Neural cell (in vitro differentiated cells): ENCODE results near the gene FAM174A. TPM values are rescaled to one million over a fixed set of nuclear protein-coding genes. Genes with fewer than 3 reads are reported as not detected.

Experiments
- H2AFZ ChIP-seq: fragments of 200-600, 300-800 bp; sonication (generic), shearing (Covaris generic); 2 replicates; pipeline ENCODE4 v1.6.0; 2014; ENCODE audit warnings: low read depth, mild to moderate bottlenecking, antibody characterized with exemption, low read length, moderate library complexity
- H3F3A ChIP-seq: fragments of 200-600 bp; shearing (Covaris generic); 2 replicates; pipeline ENCODE4 v1.6.1; 2016; ENCODE audit warnings: mild to moderate bottlenecking, moderate library complexity, mixed read lengths, antibody characterized with exemption, low read length; ENCODE audit not compliant: insufficient read depth, poor library complexity, severe bottlenecking
- H3K27ac ChIP-seq: fragments of 200-600, 300-800 bp; sonication (generic), shearing (Covaris generic); 2 replicates; pipeline ENCODE4 v1.5.1; 2014; ENCODE audit warnings: mild to moderate bottlenecking, low read length, moderate library complexity
- H3K27me3 ChIP-seq: fragments of 300-800, 200-600 bp; sonication (generic), shearing (Covaris generic); 2 replicates; pipeline ENCODE4 v1.6.0; 2014; ENCODE audit warnings: mild to moderate bottlenecking, low read depth, low read length, moderate library complexity; ENCODE audit not compliant: insufficient read depth
- H3K36me3 ChIP-seq: fragments of 300-800, 200-600 bp; sonication (generic), shearing (Covaris generic); 2 replicates; pipeline ENCODE4 v1.5.1; 2014; ENCODE audit warnings: mild to moderate bottlenecking, antibody characterized with exemption, low read length, moderate library complexity; ENCODE audit not compliant: insufficient read depth
- H3K4me2 ChIP-seq: fragments of 300-800, 200-600 bp; sonication (generic), shearing (Covaris generic); 2 replicates; pipeline ENCODE4 v1.6.0; 2014; ENCODE audit warnings: mild to moderate bottlenecking, low read length
- H3K4me3 ChIP-seq: fragments of 300-800, 200-600 bp; sonication (generic), shearing (Covaris generic); 2 replicates; pipeline ENCODE4 v1.5.1; 2014; ENCODE audit warnings: mild to moderate bottlenecking, low read length, moderate library complexity
- H3K79me2 ChIP-seq: fragments of 200-600 bp; shearing (Covaris generic); replicated peaks from 2 replicates; pipeline ENCODE4 v1.6.0; 2014; ENCODE audit warnings: mild to moderate bottlenecking, low read length, moderate library complexity; ENCODE audit not compliant: insufficient read depth
- H3K9ac ChIP-seq: fragments of 300-800, 200-600 bp; sonication (generic), shearing (Covaris generic); 2 replicates; pipeline ENCODE4 v1.6.1; 2016; ENCODE audit warnings: mild to moderate bottlenecking, low read length, mixed read lengths
- H3K9me2 ChIP-seq: fragments of 200-600 bp; shearing (Covaris generic); 2 replicates; pipeline ENCODE4 v1.6.1; 2016; ENCODE audit warnings: mild to moderate bottlenecking, low read length, mixed read lengths; ENCODE audit not compliant: insufficient read depth
- H3K9me3 ChIP-seq: fragments of 200-600, 300-800 bp; sonication (generic), shearing (Covaris generic); 2 replicates; pipeline ENCODE4 v1.6.1; 2016; ENCODE audit warnings: mild to moderate bottlenecking, mixed run types, low read length, moderate library complexity, mixed read lengths
- H4K20me1 ChIP-seq: fragments of 200-600 bp; shearing (Covaris generic); 2 replicates; pipeline ENCODE4 v1.6.1; 2016; ENCODE audit warnings: mild to moderate bottlenecking, mixed run types; ENCODE audit not compliant: insufficient read depth
- CTCF ChIP-seq: fragments of 450-650 bp; IDR thresholded peaks from 2 replicates; pipeline ENCODE4 v1.5.1; 2014; ENCODE audit warnings: antibody characterized with exemption, mild to moderate bottlenecking, moderate library complexity; ENCODE audit not compliant: poor library complexity, severe bottlenecking
- EP300 ChIP-seq: fragments of 450-650 bp; conservative IDR thresholded peaks from 2 replicates; pipeline ENCODE4 v1.6.1; 2014; ENCODE audit warnings: antibody characterized with exemption, mild to moderate bottlenecking, moderate library complexity; ENCODE audit not compliant: poor library complexity, severe bottlenecking
- EZH2 ChIP-seq: fragments of 200-600, 300-800 bp; shearing (Covaris generic), sonication (generic); IDR thresholded peaks from 2 replicates; pipeline ENCODE4 v1.6.1; 2014; ENCODE audit warnings: antibody characterized with exemption, low read length, borderline replicate concordance, mild to moderate bottlenecking; ENCODE audit not compliant: insufficient read depth, poor library complexity, severe bottlenecking
- MXI1 ChIP-seq: fragments of 450-650 bp; conservative IDR thresholded peaks from 2 replicates; pipeline ENCODE4 v1.6.1; 2014; ENCODE audit warnings: antibody characterized with exemption, mild to moderate bottlenecking; ENCODE audit not compliant: poor library complexity, severe bottlenecking
- POLR2AphosphoS5 ChIP-seq: IDR thresholded peaks from 2 replicates; pipeline ENCODE4 v1.6.1; 2012
- RAD21 ChIP-seq: fragments of 450-650 bp; conservative IDR thresholded peaks from 2 replicates; pipeline ENCODE4 v1.6.1; 2014; ENCODE audit warnings: antibody characterized with exemption, mild to moderate bottlenecking, moderate library complexity
- REST ChIP-seq: IDR thresholded peaks from 2 replicates; pipeline ENCODE4 v1.6.1; 2012; ENCODE audit warnings: borderline replicate concordance
- SMC3 ChIP-seq: fragments of 450-650 bp; conservative IDR thresholded peaks from 2 replicates; pipeline ENCODE4 v1.6.1; 2014; ENCODE audit warnings: antibody characterized with exemption, mild to moderate bottlenecking, moderate library complexity; ENCODE audit not compliant: poor library complexity
- TAF1 ChIP-seq: IDR thresholded peaks from 2 replicates; pipeline ENCODE4 v1.6.1; 2012; ENCODE audit warnings: low read depth
- polyA plus RNA-seq: library from polyadenylated mRNA; depleted of rRNA; stranded (reverse); fragments of >200 nt; gene quantifications from 2 replicates; pipeline ENCODE4 v1.2.3, GENCODE V29; 2014

The FAM174A gene
- polyA plus RNA-seq, 1 donor from 2014 or later = 33.9 TPM

- H3K27me3 ChIP-seq = no peaks in the 10 kb centered on the region
- H3K4me2 ChIP-seq = no peak overlapping the region
- H4K20me1 ChIP-seq = no peaks in the 10 kb centered on the region
- no peak overlapping the region for H2AFZ ChIP-seq
- H3K9ac ChIP-seq = no peak overlapping the region
- H3K27ac ChIP-seq = no peak overlapping the region
- no peaks in the 10 kb centered on the region for H3F3A ChIP-seq
- H3K9me2 ChIP-seq = no peaks in the 10 kb centered on the region
- no peaks in the 10 kb centered on the region for H3K36me3 ChIP-seq
- H3K4me3 ChIP-seq = no peak overlapping the region
- no peaks in the 10 kb centered on the region for H3K9me3 ChIP-seq
- TF ChIP-seq POLR2AphosphoS5 = no peak
- no peak for TF ChIP-seq RAD21
- TF ChIP-seq SMC3 = no peak
- H3K79me2 ChIP-seq = no peaks in the 10 kb centered on the region
Measured at GRCh38 chr5:100496296-100496695, 38.9 kb upstream of the FAM174A start.

- Histone ChIP-seq H3K36me3 (no peaks in the 10 kb centered on the region), H3K9me3 (no peaks in the 10 kb centered on the region)
Measured at GRCh38 chr5:100502684-100503083, 32.5 kb upstream of the FAM174A start.

More at GRCh38 chr5:100502684-100503083, 32.5 kb upstream of the FAM174A start:
- Histone ChIP-seq H3K27me3 (no peaks in the 10 kb centered on the region), H3K9ac (no peak overlapping the region), H2AFZ (no peak overlapping the region), H3F3A (no peaks in the 10 kb centered on the region), H3K79me2 (no peaks in the 10 kb centered on the region), H3K9me2 (no peaks in the 10 kb centered on the region), H3K4me2 (no peak overlapping the region), H3K27ac (no peak overlapping the region), H3K4me3 (no peak overlapping the region), H4K20me1 (no peaks in the 10 kb centered on the region)
- no peak for TF ChIP-seq RAD21
- TF ChIP-seq EP300 = no peak
- no peak for TF ChIP-seq REST
- no peak for TF ChIP-seq POLR2AphosphoS5
- no peak for TF ChIP-seq SMC3
- TF ChIP-seq TAF1 = no peak
- TF ChIP-seq CTCF = no peak
- TF ChIP-seq EZH2 = no peak
- TF ChIP-seq MXI1 = no peak
